ENCODE data around the gene HADHA. TPM values are rescaled to one million over a fixed set of nuclear protein-coding genes. Genes with fewer than 3 reads are reported as not detected.

HADHA gene
- total RNA-seq, 6 experiments from 2014 or later = 115 to 246 (median 160) TPM

GRCh38 chr2:26189123-26189522, 55.3 kb downstream of the HADHA start:
- DNase-seq (no peak), ATAC-seq (no peak)
- peaks cover 0 to 3% (median 0%) of the 10 kb centered on the region in 4 donors for H3K4me1 ChIP-seq
- H3K4me3 ChIP-seq = no peak overlapping the region
- H3K27me3 ChIP-seq = no peaks in the 10 kb centered on the region
- no peaks in the 10 kb centered on the region for H3K9me3 ChIP-seq
- intact Hi-C loops (cut with DNase I) = no loop called here
- no peak overlapping the region for H3K27ac ChIP-seq
- TF ChIP-seq CTCF (IDR thresholded peaks at IDR 0.05) = no peak
- no peak for TF ChIP-seq POLR2A (IDR thresholded peaks at IDR 0.05)
- H3K36me3 ChIP-seq = peaks cover 0 to 30% (median 17%) of the 10 kb centered on the region in 4 donors
- 100% methylated on average over 4 of the region's 4 CpGs for WGBS (ENCODE audit: insufficient coverage, low coverage, low lambda C conversion rate, missing lambda C conversion rate)

GRCh38 chr2:26187537-26188104, 56.8 kb downstream of the HADHA start:
- Histone ChIP-seq H3K27ac (no peak overlapping the region), H3K27me3 (no peaks in the 10 kb centered on the region), H3K4me1 (peaks cover 0 to 3% (median 0%) of the 10 kb centered on the region in 4 donors), H3K4me3 (no peak overlapping the region), H3K36me3 (peaks cover 0 to 15% (median 6%) of the 10 kb centered on the region in 4 donors), H3K9me3 (no peaks in the 10 kb centered on the region)
- ATAC-seq (no peak), DNase-seq (no peak)
- no peak for TF ChIP-seq POLR2A (IDR thresholded peaks at IDR 0.05)
- no peak for TF ChIP-seq CTCF (IDR thresholded peaks at IDR 0.05)
- 93% methylated on average over 6 of the region's 16 CpGs for WGBS (ENCODE audit: insufficient coverage, low coverage, low lambda C conversion rate, missing lambda C conversion rate)
- intact Hi-C loops (cut with DNase I) = no loop called here

GRCh38 chr2:26187114-26187513, 57.3 kb downstream of the HADHA start:
- TF ChIP-seq POLR2A (IDR thresholded peaks at IDR 0.05) = no peak
- TF ChIP-seq CTCF (IDR thresholded peaks at IDR 0.05) = no peak
- Histone ChIP-seq H3K27ac (no peak overlapping the region), H3K27me3 (no peaks in the 10 kb centered on the region), H3K4me3 (no peak overlapping the region), H3K36me3 (peaks cover 0 to 12% (median 5%) of the 10 kb centered on the region in 4 donors), H3K9me3 (no peaks in the 10 kb centered on the region), H3K4me1 (peaks cover 0 to 3% (median 0%) of the 10 kb centered on the region in 4 donors)
- DNase-seq (no peak), ATAC-seq (no peak)
- intact Hi-C loops (cut with DNase I) = no loop called here
- 95% methylated on average over 4 of the region's 15 CpGs for WGBS (ENCODE audit: insufficient coverage, low coverage, low lambda C conversion rate, missing lambda C conversion rate)

GRCh38 chr2:26185954-26186770, 58.3 kb downstream of the HADHA start:
- no peaks in the 10 kb centered on the region for H3K27me3 ChIP-seq
- no peaks in the 10 kb centered on the region for H3K9me3 ChIP-seq
- peaks cover 0 to 3% (median under 1%) of the 10 kb centered on the region in 4 donors for H3K36me3 ChIP-seq
- intact Hi-C loops (cut with DNase I) = no loop called here
- ATAC-seq (no peak), DNase-seq (no peak)
- H3K4me3 ChIP-seq = no peak overlapping the region
- peaks cover 0 to 3% (median 0%) of the 10 kb centered on the region in 4 donors for H3K4me1 ChIP-seq
- WGBS (ENCODE audit: insufficient coverage, low coverage, low lambda C conversion rate, missing lambda C conversion rate) = 82% methylated on average over 6 of the region's 16 CpGs
- H3K27ac ChIP-seq = no peak overlapping the region
- TF ChIP-seq CTCF (IDR thresholded peaks at IDR 0.05) = no peak
- TF ChIP-seq POLR2A (IDR thresholded peaks at IDR 0.05) = no peak
